Activated CD4-positive, alpha-beta T cell treated with anti-CD3 and anti-CD28 coated beads for 24 hours (primary cell): ENCODE measurements around the gene KAZN.

Experiments used
- DNase-seq, 2 donors: peaks; one replicate each; pipeline ENCODE4 v3.0.0-alpha.2; 2020; ENCODE audit warnings: low read depth in 2 of 2

The KAZN gene

GRCh38 chr1:14852291-14852690, 253.8 kb downstream of the KAZN start:
- no peak for DNase-seq

GRCh38 chr1:14853518-14853917, 255.0 kb downstream of the KAZN start:
- no peak for DNase-seq

- DNase-seq: no peak
Measured at GRCh38 chr1:14855268-14855667, 256.8 kb downstream of the KAZN start.

- no peak for DNase-seq
Measured at GRCh38 chr1:14855801-14856200, 257.3 kb downstream of the KAZN start.

GRCh38 chr1:14857436-14858195, 259.1 kb downstream of the KAZN start:
- no peak for DNase-seq

- DNase-seq: no peak
Measured at GRCh38 chr1:14862114-14862771, 263.8 kb downstream of the KAZN start.

GRCh38 chr1:14865106-14865505, 266.6 kb downstream of the KAZN start:
- no peak for DNase-seq

- no peak for DNase-seq
Measured at GRCh38 chr1:14866911-14867612, 268.6 kb downstream of the KAZN start.

GRCh38 chr1:14869187-14869586, 270.7 kb downstream of the KAZN start:
- no peak for DNase-seq

GRCh38 chr1:14871218-14871970, 272.9 kb downstream of the KAZN start:
- no peak for DNase-seq

- no peak for DNase-seq
Measured at GRCh38 chr1:14872762-14873161, 274.3 kb downstream of the KAZN start.

- DNase-seq: no peak
Measured at GRCh38 chr1:14873677-14874076, 275.2 kb downstream of the KAZN start.

- no peak for DNase-seq
Measured at GRCh38 chr1:14875524-14876509, 277.3 kb downstream of the KAZN start.

GRCh38 chr1:14876747-14877146, 278.3 kb downstream of the KAZN start:
- no peak for DNase-seq

- no peak for DNase-seq
Measured at GRCh38 chr1:14877224-14877623, 278.7 kb downstream of the KAZN start.

GRCh38 chr1:14878124-14878523, 279.6 kb downstream of the KAZN start:
- no peak for DNase-seq

- no peak for DNase-seq
Measured at GRCh38 chr1:14878951-14879350, 280.5 kb downstream of the KAZN start.

GRCh38 chr1:14880456-14881316, 282.2 kb downstream of the KAZN start:
- DNase-seq: no peak

GRCh38 chr1:14881775-14882672, 283.5 kb downstream of the KAZN start:
- no peak for DNase-seq
